Stromal cell of bone marrow (primary cell): ENCODE measurements around the gene LMAN1.

ENCODE experiments used
- DNase-seq: peaks from one replicate; pipeline ENCODE4 v3.0.0-alpha.2; 2012; ENCODE audit warnings: low read depth

LMAN1 gene

GRCh38 chr18:59303006-59303405 is 56.1 kb downstream of the LMAN1 start:
- no peak for DNase-seq

- DNase-seq = no peak
These were observed 57.1 kb downstream of the LMAN1 start for GRCh38 chr18:59301929-59302328.

GRCh38 chr18:59300676-59301285 is 58.3 kb downstream of the LMAN1 start:
- no peak for DNase-seq

GRCh38 chr18:59298871-59299270 is 60.2 kb downstream of the LMAN1 start:
- DNase-seq = no peak

GRCh38 chr18:59293317-59293716 is 65.7 kb downstream of the LMAN1 start:
- DNase-seq = no peak

GRCh38 chr18:59286341-59286740 is 72.7 kb downstream of the LMAN1 start:
- no peak for DNase-seq

GRCh38 chr18:59282341-59282740 is 76.7 kb downstream of the LMAN1 start:
- DNase-seq = no peak

GRCh38 chr18:59279722-59280121 is 79.3 kb downstream of the LMAN1 start:
- DNase-seq = no peak

GRCh38 chr18:59279193-59279592 is 79.9 kb downstream of the LMAN1 start:
- DNase-seq = no peak

- DNase-seq = no peak
These were observed 80.3 kb downstream of the LMAN1 start for GRCh38 chr18:59278793-59279192.
